Measurements from ENCODE around the gene ID3. TPM values are rescaled to one million over a fixed set of nuclear protein-coding genes. Genes with fewer than 3 reads are reported as not detected.
A peak's percentile ranks its signal among the peaks of the same experiment; 100 is the strongest.

ID3 gene
- total and polyA plus RNA-seq, 2 donors (not counting 3 experiments of a cell fraction or from before 2014, with no cell fraction given) = 277 to 971 TPM

DNA sequence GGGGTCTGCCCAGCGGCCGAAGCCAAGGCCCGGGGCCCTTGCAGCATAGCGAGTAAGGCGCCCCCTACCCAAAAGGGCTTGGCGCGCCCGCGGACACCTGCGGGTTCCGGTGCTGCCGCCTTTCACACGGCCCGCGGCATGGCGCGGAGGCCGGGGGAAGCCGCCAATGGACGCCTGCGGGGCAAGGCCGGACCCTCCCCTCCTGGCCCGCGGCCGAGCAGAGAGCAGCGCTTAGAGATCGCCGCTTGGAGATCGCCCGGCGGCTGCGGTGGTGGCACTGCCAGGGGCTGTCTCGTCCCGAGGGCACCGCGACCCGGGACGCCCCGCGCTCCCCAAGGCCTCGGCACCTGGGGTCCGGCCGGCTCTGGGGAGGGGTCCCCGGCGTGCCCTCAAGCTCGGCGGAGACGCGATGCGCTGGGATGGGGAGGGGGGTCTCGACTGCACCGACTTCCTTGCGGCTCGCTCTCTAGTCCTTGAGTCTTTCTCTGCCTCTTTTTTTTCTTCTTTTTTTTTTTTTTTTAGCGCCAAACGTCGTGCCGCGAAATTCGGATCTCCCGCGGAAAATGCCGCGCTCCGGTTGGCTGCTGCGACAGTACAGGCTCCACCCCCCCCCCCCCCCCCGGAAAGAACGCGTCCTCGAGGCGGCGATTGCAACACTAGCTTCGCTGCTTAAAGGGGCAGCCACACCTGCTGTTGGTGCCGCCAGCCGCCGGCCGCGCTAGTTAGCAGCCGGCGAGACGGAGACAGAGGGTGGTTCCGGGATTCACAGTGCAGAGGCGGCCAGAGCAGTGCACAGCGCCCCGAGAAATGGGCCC is 28.3 kb downstream of the ID3 start, which contains the start of gene E2F2:
TSS of gene E2F2 (minus strand) at position 487 of the 815 bp plus-strand sequence. CDS start at position 47, 440 bp downstream.
- DNase-seq (ENCODE audit: low read depth, low spot score) (peak; percentile 74), FAIRE-seq (peak; percentile 88)
- ChIA-PET POLR2A (no interaction called here), CTCF (interaction anchor here (0.5 to 16.6 kb wide), 8 partner anchors 9 to 166 kb away, joined by 3 to 192 read pairs (median 4); partner anchors contain the start of gene ASAP3)
- Histone ChIP-seq H3K9ac (replicated peaks; ENCODE audit: extremely low read depth, insufficient read depth, low read length) (peak within 1 kb of the TSS; percentile 79), H3K9me1 (replicated peaks; ENCODE audit: control insufficient read depth, extremely low read depth, insufficient read depth, low read length) (no peaks in the 10 kb centered on the region), H3K4me1 (ENCODE audit: control insufficient read depth, extremely low read depth, insufficient read depth, low read length) (peaks cover 35% of the 10 kb centered on the region), H3K9me3 (replicated peaks; ENCODE audit: control insufficient read depth, insufficient read depth, low read length) (no peaks in the 10 kb centered on the region), H3K79me2 (ENCODE audit: control insufficient read depth, insufficient read depth, low read length) (peaks cover 12% of the 10 kb centered on the region), H4K20me1 (replicated peaks; ENCODE audit: control insufficient read depth, extremely low read depth, insufficient read depth, low read length) (no peaks in the 10 kb centered on the region), H3K27me3 (ENCODE audit: control insufficient read depth in 2 of 2, insufficient read depth in 2 of 2, low read length in 2 of 2) (no peaks in the 10 kb centered on the region), H2AFZ (ENCODE audit: low read depth, low read length) (peak within 1 kb of the TSS; percentile 97), H3K27ac (ENCODE audit: insufficient read depth, low read depth, low read length) (peak within 1 kb of the TSS; percentile 73), H3K36me3 (ENCODE audit: control insufficient read depth in 2 of 2, extremely low read depth in 1 of 2, insufficient read depth in 2 of 2, low read length in 2 of 2) (no peaks in the 10 kb centered on the region), H3K4me3 (replicated peaks in 1 of 3; ENCODE audit: insufficient read depth in 1 of 3, low read depth in 1 of 3, low read length in 3 of 3) (peak within 1 kb of the TSS; percentile 38 to 74 (median 68)), H3K4me2 (ENCODE audit: insufficient read depth, low read length) (peak within 1 kb of the TSS; percentile 92)
- intact Hi-C loops (cut with micrococcal nuclease) (loop anchor here (5.0 to 10.0 kb wide), 2 partner anchors 49 to 186 kb away; partner anchors contain the start of genes ASAP3 and HNRNPR), dilution Hi-C loops (cut with MboI; ENCODE audit: extremely low pct_ligation_motif_present, low sequenced_read_pairs) (no loop called here)
- BruUV-seq (replicated peaks) = TSS peak; percentile 30
- peak in 1 of 2 donors; percentile 18 for TF ChIP-seq CTCF (IDR thresholded peaks at IDR 0.05; ENCODE audit: extremely low read depth in 1 of 2, insufficient read depth in 1 of 2, low read depth in 1 of 2, low read length in 2 of 2)
- no peak for TF ChIP-seq GATA2 (IDR thresholded peaks at IDR 0.05; ENCODE audit: insufficient read depth, insufficient read length, low read depth, low read length)
- TF ChIP-seq MYC (IDR thresholded peaks at IDR 0.05; ENCODE audit: low read depth, low read length) = no peak
- no peak for TF ChIP-seq FOS (IDR thresholded peaks at IDR 0.05; ENCODE audit: borderline replicate concordance, insufficient read depth, low read length)
- no peak for TF ChIP-seq POLR2A (IDR thresholded peaks at IDR 0.05; ENCODE audit: low read depth, low read length)
- TF ChIP-seq POLR2AphosphoS5 (IDR thresholded peaks at IDR 0.05; ENCODE audit: insufficient read depth, low read depth, low read length) = peak; percentile 14
- no peak for TF ChIP-seq JUN (IDR thresholded peaks at IDR 0.05; ENCODE audit: borderline replicate concordance, insufficient read depth, insufficient read length, low read depth)
- peak; percentile 10 for TF ChIP-seq MAX (IDR thresholded peaks at IDR 0.05; ENCODE audit: insufficient read depth, insufficient read length)
- TF ChIP-seq EZH2 (IDR thresholded peaks at IDR 0.05; ENCODE audit: borderline replicate concordance, low read depth, low read length, severe bottlenecking) = no peak
